Caco-2 (cell line): ENCODE data around the gene TBK1. TPM values are rescaled to one million over a fixed set of nuclear protein-coding genes. Genes with fewer than 3 reads are reported as not detected.

Experiments
- BruUV-seq: library from RNA; stranded (reverse); fragments of 400-500 nt; replicated peaks from 2 replicates; lab custom pipeline; 2021; lab: Mats Ljungman, UMichigan
- CTCF ChIA-PET: fragments of 300-600 bp; sonication (Branson Sonifier 250); formaldehyde crosslinking; loops from one replicate; lab custom pipeline; 2022; ENCODE audit warnings: antibody characterized with exemption; lab: Charles Lee
- POLR2A ChIA-PET: fragments of 300-600 bp; sonication (Branson Sonifier 250); formaldehyde crosslinking; loops from one replicate; lab custom pipeline; 2022; ENCODE audit warnings: antibody characterized with exemption; lab: Charles Lee
- DNase-seq, 2 experiments: peaks; one replicate each; pipeline versions ENCODE4 v3.0.0 to v3.0.0-alpha.2; 2020 to 2022
- H3K27me3 ChIP-seq: replicated peaks from 2 replicates; pipeline ENCODE4 v1.6.0; 2011; ENCODE audit warnings: low read length; ENCODE audit not compliant: control insufficient read depth, insufficient read depth
- H3K36me3 ChIP-seq: 2 replicates; pipeline ENCODE4 v1.5.1; 2011; ENCODE audit warnings: low read length; ENCODE audit not compliant: control insufficient read depth, insufficient read depth
- H3K4me1 ChIP-seq: fragments of 250-450 bp; sonication (Bioruptor Pico); 2 replicates; pipeline ENCODE4 v1.5.1; 2020; ENCODE audit warnings: mild to moderate bottlenecking
- H3K4me3 ChIP-seq: 2 replicates; pipeline ENCODE4 v1.5.1; 2011; ENCODE audit warnings: low read depth, mild to moderate bottlenecking, control low read depth, low read length
- H3K9me3 ChIP-seq: fragments of 250-450 bp; sonication (Bioruptor Pico); 2 replicates; pipeline ENCODE4 v1.5.1; 2020; ENCODE audit warnings: mild to moderate bottlenecking, moderate library complexity
- H3K27ac Mint-ChIP-seq: one replicate; pipeline ENCODE4 v1.8.0; 2022; ENCODE audit warnings: mixed read lengths; ENCODE audit not compliant: unreplicated experiment
- H3K27me3 Mint-ChIP-seq: one replicate; pipeline ENCODE4 v1.8.0; 2022; ENCODE audit warnings: mixed read lengths; ENCODE audit not compliant: insufficient read depth, unreplicated experiment
- H3K36me3 Mint-ChIP-seq: one replicate; pipeline ENCODE4 v1.8.0; 2022; ENCODE audit warnings: mild to moderate bottlenecking, mixed read lengths; ENCODE audit not compliant: insufficient read depth, unreplicated experiment
- H3K4me1 Mint-ChIP-seq: one replicate; pipeline ENCODE4 v1.8.0; 2022; ENCODE audit warnings: low read depth, mixed read lengths; ENCODE audit not compliant: unreplicated experiment
- H3K4me3 Mint-ChIP-seq: one replicate; pipeline ENCODE4 v1.8.0; 2022; ENCODE audit warnings: mild to moderate bottlenecking, moderate library complexity, mixed read lengths; ENCODE audit not compliant: unreplicated experiment
- H3K9me3 Mint-ChIP-seq: one replicate; pipeline ENCODE4 v1.8.0; 2022; ENCODE audit warnings: mixed read lengths; ENCODE audit not compliant: unreplicated experiment
- intact Hi-C: fragments of 100-400 bp; cut with micrococcal nuclease; formaldehyde crosslinking; loops from one replicate; pipeline ENCODE4 v1.10.0; 2022; ENCODE audit not compliant: unreplicated experiment
- total RNA-seq: library from RNA; stranded (reverse); gene quantifications from 2 replicates; pipeline ENCODE4 v1.2.3, GENCODE V29; 2022
- TF ChIP-seq, protein P1 (sequence below), 2 experiments: fragments of 200-600 bp in 1 of 2; IDR thresholded peaks; 1 replicate in 1 of 2; 2 replicates in 1 of 2; pipeline versions ENCODE4 v1.5.1 to v1.8.0; 2011 to 2022; ENCODE audit warnings: antibody characterized with exemption in 1 of 2, control low read depth in 1 of 2, inconsistent platforms in 1 of 2, low read depth in 1 of 2, low read length in 1 of 2, mild to moderate bottlenecking in 1 of 2, moderate library complexity in 1 of 2; ENCODE audit not compliant: insufficient read depth in 1 of 2, severe bottlenecking in 1 of 2, unreplicated experiment in 1 of 2

TBK1 gene
- total RNA-seq, 1 experiment from 2014 or later: 21.6 TPM

DNA sequence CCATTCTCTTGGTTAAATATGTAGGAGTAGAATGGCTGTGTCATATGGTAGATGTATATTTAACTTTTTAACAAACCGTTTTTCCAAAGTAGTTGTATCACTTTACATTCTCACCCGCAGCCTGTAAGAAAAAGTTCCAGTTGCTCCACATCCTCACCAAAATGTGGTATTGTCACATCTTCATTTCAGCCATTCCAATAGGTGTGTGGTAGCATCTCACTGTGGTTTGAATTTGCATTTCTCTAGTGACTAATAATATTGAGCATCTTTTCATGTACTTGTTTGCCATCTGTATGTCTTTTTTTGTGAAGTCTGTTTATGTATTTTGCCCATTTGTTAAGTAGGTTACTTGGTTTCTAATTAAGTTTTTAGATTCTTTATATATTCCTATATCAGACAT, 78.6 kb downstream of the TBK1 start:
- ChIA-PET CTCF (no interaction called here), POLR2A (no interaction called here)
- no peaks in the 10 kb centered on the region for H3K9me3 Mint-ChIP-seq
- DNase-seq: no peak
- intact Hi-C loops: no loop called here
- H3K27ac Mint-ChIP-seq: no peak overlapping the region
- no peaks in the 10 kb centered on the region for H3K4me1 ChIP-seq
- H3K4me3 ChIP-seq: no peak overlapping the region
- H3K9me3 ChIP-seq: no peaks in the 10 kb centered on the region
- no peaks in the 10 kb centered on the region for H3K36me3 Mint-ChIP-seq
- H3K4me1 Mint-ChIP-seq: no peaks in the 10 kb centered on the region
- no TSS peak for BruUV-seq
- no peak overlapping the region for H3K4me3 Mint-ChIP-seq
- H3K27me3 ChIP-seq: no peaks in the 10 kb centered on the region
- no peaks in the 10 kb centered on the region for H3K36me3 ChIP-seq
- TF ChIP-seq, protein P1, sequence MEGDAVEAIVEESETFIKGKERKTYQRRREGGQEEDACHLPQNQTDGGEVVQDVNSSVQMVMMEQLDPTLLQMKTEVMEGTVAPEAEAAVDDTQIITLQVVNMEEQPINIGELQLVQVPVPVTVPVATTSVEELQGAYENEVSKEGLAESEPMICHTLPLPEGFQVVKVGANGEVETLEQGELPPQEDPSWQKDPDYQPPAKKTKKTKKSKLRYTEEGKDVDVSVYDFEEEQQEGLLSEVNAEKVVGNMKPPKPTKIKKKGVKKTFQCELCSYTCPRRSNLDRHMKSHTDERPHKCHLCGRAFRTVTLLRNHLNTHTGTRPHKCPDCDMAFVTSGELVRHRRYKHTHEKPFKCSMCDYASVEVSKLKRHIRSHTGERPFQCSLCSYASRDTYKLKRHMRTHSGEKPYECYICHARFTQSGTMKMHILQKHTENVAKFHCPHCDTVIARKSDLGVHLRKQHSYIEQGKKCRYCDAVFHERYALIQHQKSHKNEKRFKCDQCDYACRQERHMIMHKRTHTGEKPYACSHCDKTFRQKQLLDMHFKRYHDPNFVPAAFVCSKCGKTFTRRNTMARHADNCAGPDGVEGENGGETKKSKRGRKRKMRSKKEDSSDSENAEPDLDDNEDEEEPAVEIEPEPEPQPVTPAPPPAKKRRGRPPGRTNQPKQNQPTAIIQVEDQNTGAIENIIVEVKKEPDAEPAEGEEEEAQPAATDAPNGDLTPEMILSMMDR (IDR thresholded peaks at IDR 0.05; ENCODE audit: insufficient read depth in 1 of 2, low read depth in 1 of 2, low read length in 1 of 2, severe bottlenecking in 1 of 2, unreplicated experiment in 1 of 2): no peak
- no peaks in the 10 kb centered on the region for H3K27me3 Mint-ChIP-seq

DNA sequence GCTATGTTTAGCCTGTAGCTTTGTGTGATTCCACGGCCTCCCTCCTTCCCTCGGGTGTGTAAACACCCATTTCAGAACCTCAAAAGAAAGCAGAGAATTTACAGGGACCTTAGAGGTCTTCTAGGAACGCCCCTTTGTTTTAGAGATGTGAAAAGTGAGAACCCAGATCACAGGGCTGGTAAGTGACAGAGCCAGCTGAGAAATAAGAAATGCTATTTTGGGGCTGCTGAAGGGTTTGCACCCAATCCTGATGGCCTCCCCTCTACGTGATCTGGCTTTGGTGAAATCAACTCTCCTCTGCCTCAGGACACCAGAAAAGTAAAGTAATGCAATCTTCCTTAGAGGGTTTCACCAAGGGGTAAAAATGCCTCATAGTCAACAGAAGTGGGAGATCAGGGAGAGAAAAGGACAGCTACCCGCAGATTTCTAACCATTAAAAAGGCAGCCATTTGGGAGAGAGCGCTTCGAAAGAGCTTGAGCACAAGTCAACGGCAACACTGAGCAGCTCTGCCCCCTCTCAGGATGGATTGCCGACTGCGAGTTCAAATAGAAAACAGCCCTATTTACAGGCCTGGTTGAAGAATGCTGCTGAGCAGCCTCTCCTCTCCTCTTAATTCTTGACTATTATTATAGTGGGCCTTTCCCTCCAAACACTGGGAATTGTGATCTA, 79.9 kb downstream of the TBK1 start:
- H3K9me3 Mint-ChIP-seq: no peaks in the 10 kb centered on the region
- no peak overlapping the region for H3K4me3 Mint-ChIP-seq

DNA sequence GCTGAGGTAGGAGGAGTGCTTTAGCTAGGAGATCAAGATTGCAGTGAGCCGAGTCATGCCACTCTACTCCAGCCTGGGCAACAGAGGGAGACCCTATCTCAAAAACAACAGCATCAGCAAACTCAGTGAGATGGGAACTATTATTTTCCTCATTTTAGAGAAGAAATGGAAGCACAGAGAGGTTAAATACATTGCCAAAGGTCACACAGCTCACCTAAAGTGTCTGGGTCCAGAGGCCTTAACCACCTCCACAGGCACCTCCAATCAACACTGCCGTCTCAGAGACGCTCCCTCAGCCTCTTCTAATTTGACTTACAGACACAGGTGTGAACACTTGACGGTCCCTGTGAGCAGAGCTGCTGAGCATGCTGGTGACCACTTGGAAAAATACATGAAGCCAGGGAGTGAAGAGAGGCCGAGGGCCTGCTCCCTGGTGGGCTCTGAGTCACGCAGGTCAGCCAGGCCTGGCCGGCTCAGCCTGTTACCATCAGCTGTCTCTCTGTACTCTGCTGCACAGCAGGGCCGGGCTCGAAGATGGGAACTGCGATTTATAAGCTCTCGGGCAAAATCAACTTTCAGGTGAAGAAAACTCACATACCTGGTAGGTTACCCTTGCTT, 80.9 kb downstream of the TBK1 start:
- DNase-seq: no peak
- no TSS peak for BruUV-seq
- Histone ChIP-seq H3K27me3 (no peaks in the 10 kb centered on the region), H3K36me3 (no peaks in the 10 kb centered on the region), H3K9me3 (no peaks in the 10 kb centered on the region), H3K4me3 (no peak overlapping the region), H3K4me1 (no peaks in the 10 kb centered on the region)
- H3K36me3 Mint-ChIP-seq: no peaks in the 10 kb centered on the region
- no peak overlapping the region for H3K27ac Mint-ChIP-seq
- no peaks in the 10 kb centered on the region for H3K4me1 Mint-ChIP-seq
- H3K4me3 Mint-ChIP-seq: no peak overlapping the region
- H3K27me3 Mint-ChIP-seq: no peaks in the 10 kb centered on the region
- intact Hi-C loops: no loop called here
- no peaks in the 10 kb centered on the region for H3K9me3 Mint-ChIP-seq
- ChIA-PET CTCF (no interaction called here), POLR2A (no interaction called here)
- TF ChIP-seq, protein P1 (IDR thresholded peaks at IDR 0.05; ENCODE audit: insufficient read depth in 1 of 2, low read depth in 1 of 2, low read length in 1 of 2, severe bottlenecking in 1 of 2, unreplicated experiment in 1 of 2): no peak

More for the DNA sequence above, 79.9 kb downstream of the TBK1 start:
- ChIA-PET CTCF (no interaction called here), POLR2A (no interaction called here)
- intact Hi-C loops: no loop called here
- no peaks in the 10 kb centered on the region for H3K36me3 Mint-ChIP-seq
- Histone ChIP-seq H3K4me3 (no peak overlapping the region), H3K9me3 (no peaks in the 10 kb centered on the region), H3K27me3 (no peaks in the 10 kb centered on the region), H3K36me3 (no peaks in the 10 kb centered on the region), H3K4me1 (no peaks in the 10 kb centered on the region)
- no TSS peak for BruUV-seq
- H3K27me3 Mint-ChIP-seq: no peaks in the 10 kb centered on the region
- no peak for DNase-seq
- TF ChIP-seq, protein P1 (IDR thresholded peaks at IDR 0.05; ENCODE audit: insufficient read depth in 1 of 2, low read depth in 1 of 2, low read length in 1 of 2, severe bottlenecking in 1 of 2, unreplicated experiment in 1 of 2): no peak
- H3K27ac Mint-ChIP-seq: no peak overlapping the region
- no peaks in the 10 kb centered on the region for H3K4me1 Mint-ChIP-seq
